Suppressor macrophage treated with lipopolysaccharide for 1 hour (primary cell): ENCODE results near the gene RBSN.

Experiments
- DNase-seq, 3 donors: peaks; one replicate each; pipeline ENCODE4 v3.0.0-alpha.2; 2020 to 2022

Gene RBSN

DNA sequence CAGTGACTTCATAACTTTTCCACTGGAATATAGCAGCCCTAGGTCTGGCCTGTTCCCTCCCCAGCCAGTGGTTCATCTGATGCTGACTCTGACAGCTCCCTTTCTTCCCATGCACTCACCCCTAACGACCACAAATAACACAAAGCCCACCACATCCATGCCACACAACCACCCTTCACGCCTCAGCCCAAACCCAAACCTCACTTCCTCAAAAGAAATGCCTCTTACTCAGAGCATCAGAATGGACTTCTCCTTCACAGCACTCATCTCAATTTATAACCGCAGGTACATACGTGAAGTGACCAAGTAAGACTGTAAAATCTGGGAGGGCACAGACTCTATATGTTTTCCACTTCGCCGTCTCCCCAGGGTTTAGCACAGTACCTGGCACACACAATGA lies 1.1 kb downstream of the RBSN start:
- peak; percentile 63 to 67 (median 66) for DNase-seq

DNA sequence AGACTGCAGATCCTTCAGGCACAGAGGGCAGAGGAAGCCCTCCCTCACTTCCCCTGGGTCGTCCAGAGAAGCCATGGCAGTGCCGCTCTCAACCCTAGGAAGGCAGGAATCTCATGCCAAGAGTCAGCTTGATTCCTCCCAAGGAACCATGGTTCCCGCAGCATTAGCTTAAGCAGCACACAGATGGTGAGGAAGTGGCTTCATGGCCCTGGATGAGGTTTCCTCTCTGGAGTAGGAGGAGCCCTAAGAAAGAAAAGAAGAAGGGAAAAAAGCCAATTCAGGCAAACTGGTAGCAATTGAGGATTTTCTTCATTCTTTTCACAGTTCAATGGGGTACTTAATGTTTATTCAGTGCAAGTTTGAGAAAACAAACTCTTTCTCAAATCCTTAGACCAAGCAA lies 2.9 kb downstream of the RBSN start:
- DNase-seq, result peak; percentile 49 to 56 (median 51)

DNA sequence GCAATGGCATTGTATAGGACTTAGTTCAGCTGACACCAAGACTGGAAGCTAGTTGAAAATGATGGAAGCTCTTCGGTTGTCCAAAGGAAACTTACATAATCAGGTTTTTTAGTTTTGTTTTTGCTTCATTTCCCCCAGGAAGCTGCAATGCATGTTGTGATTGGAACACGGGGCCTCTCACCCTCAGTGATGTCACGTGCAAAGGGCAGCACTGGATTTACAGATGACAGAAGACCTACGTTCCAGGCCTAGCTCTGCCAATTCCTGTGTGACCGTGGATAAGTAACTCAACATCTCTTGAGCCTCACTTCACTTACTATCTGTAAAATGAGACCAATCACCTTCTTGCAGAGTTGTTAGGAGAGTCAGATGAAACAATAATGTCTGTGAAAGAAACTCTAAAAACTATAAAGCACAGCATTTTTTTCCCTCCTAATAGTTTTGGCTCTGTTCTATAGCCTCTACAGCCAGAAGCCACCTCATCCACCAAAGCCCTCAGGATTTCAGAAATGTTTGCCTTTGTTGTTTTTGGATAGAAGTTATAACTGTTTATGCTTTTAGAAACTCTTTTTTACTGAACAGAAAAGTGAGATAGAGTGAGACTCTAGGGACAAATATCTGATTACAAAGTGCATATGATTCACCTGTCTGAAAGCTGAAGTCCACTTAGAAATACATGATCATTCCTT lies 4.6 kb downstream of the RBSN start:
- no peak for DNase-seq

GRCh38 chr3:15092686-15093085 lies 6.3 kb downstream of the RBSN start:
- no peak for DNase-seq

GRCh38 chr3:15091575-15091974 lies 7.4 kb downstream of the RBSN start:
- no peak for DNase-seq

- DNase-seq, result no peak
These were observed 9.7 kb downstream of the RBSN start for GRCh38 chr3:15089201-15089600.

- DNase-seq, result no peak
These were observed 12.2 kb downstream of the RBSN start for GRCh38 chr3:15086699-15087098.

GRCh38 chr3:15086263-15086662 lies 12.7 kb downstream of the RBSN start:
- no peak for DNase-seq

- peak; percentile 65 to 72 (median 69) for DNase-seq
These were observed 15.7 kb downstream of the RBSN start for GRCh38 chr3:15083252-15083651.

GRCh38 chr3:15081960-15082664 lies 16.8 kb downstream of the RBSN start:
- DNase-seq, result peak; percentile 88 to 92 (median 90)

DNA sequence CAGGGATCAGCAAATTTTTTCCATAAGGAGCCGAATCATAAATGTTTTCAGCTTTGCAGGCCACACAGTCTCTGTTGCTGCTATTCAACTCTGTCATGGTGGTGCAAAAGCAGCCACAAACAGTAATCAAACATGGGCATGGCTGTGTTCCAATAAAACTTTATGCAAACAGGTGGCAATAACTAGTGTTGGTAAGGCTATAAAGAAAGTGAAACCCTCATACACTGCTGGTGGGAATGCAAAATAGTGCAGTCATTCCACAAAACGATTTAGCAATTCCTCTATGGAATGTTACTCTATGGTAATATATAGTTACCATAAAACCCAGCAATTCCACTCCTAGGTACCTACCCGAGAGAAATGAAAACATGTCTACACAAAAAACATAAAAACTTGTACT lies 19.9 kb downstream of the RBSN start:
- DNase-seq, result no peak

DNA sequence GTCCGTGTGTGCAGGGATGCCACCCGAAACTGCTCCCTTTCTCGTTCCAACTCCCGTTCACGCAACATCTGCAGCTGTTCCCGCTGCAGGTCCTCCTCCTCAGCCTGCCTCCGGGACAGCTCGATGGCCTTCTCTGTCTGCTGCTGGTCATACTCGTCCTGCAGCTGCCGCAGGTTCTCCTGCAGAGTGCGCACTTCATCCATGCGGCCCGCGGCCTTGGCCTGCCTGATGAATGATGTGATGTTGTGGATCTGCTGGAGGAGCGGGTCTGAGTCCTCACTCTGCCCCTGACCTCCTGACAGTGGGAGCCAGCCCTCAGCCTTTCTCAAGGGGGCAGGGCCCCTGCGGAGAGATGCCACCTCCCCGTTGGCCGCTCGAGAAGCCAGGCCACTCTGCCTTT lies 24.4 kb downstream of the RBSN start:
- DNase-seq, result no peak

DNA sequence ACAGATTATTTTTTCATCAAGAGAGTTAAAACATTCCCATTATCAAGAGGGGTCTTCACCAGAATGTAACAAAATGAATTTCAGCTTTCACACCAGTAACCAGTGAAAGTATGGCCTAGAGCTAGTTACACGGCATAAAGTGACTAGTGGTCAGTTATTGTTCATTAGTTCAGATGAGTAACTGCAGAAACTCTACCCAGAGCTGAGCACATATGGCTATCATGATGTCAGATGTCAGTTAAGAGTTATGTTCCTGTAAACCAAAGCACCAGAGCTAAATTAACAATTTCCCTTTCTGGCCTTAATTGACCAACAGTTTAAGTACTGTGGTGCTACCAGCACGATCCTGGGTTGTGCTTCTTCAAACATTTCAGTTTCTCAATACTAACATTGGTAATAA lies 27.2 kb downstream of the RBSN start:
- no peak for DNase-seq

DNA sequence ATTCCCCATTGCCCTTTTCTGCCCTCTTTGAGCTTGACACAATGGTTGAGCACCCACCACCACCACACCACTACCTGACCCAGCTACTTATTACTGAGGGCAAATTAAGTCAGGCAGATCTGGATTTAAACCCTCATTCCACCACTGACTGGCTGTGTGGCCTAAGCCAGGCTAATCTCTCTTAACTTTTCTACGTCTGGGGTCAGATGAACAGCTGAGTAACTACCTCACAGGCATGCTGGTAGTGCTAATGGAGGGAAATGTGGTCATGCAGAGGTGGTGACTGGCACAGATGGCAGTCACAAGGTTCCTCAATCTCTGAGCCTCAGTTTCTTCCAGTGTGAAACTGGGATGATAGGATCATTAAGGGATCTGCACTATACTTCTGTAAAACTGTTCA lies 29.5 kb downstream of the RBSN start:
- no peak for DNase-seq

GRCh38 chr3:15066467-15066866 lies 32.5 kb downstream of the RBSN start:
- no peak for DNase-seq

DNA sequence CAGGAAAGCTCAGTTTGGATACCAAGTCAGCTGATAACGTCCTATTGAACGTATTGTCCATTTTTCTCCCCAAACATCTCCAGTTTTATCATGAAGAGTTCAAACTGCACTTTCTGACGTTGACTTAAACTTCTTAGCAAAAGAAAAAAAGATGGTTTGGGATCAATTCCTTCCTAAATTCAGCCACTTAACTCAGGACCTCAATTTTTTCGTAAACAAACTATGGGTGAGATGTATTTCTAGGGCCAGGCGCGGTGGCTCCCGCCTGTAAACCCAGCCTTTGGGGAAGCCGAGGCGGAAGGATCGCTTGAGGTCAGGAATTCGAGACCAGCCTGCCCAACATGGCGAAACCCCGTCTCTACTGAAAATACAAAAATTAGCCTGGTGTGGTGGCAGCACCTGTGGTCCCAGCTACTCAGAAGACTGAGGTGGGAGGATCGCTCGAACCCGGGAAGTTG lies 33.4 kb downstream of the RBSN start:
- no peak for DNase-seq

GRCh38 chr3:15064835-15065549 lies 34.0 kb downstream of the RBSN start, which contains the start of gene MRPS25:
MRPS25 (minus strand) TSS chr3:15065315; CDS start chr3:15065194, 121 bp downstream.
- peak; percentile 93 to 97 (median 96) for DNase-seq

DNA sequence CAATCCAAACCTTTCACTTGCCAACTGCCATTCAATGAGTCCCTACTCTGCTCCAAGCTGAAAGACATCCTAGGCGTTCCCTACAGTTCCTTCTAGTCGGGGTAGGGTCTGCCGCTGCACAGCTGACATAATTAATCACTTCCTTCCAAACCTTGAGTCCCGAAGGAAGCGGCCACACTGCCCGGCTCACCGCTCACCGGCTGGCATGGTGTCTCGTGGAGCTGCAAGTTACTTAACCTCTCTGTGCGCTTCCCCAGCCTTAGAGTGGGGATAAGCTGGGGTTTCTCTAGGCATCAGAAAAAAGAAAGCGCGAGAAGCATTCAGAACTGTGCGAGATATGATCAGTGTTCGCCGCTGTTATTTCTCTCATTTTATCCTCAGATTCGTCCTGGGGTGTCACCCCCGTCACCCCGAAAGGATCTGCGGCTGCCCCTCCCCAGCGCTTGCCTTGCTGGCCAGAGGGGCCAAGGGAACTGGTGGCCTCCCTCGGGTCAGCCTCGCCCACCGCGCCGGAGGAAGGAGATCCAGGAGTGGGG lies 34.6 kb downstream of the RBSN start:
- DNase-seq, result peak; percentile 43 to 59 (median 55)

DNA sequence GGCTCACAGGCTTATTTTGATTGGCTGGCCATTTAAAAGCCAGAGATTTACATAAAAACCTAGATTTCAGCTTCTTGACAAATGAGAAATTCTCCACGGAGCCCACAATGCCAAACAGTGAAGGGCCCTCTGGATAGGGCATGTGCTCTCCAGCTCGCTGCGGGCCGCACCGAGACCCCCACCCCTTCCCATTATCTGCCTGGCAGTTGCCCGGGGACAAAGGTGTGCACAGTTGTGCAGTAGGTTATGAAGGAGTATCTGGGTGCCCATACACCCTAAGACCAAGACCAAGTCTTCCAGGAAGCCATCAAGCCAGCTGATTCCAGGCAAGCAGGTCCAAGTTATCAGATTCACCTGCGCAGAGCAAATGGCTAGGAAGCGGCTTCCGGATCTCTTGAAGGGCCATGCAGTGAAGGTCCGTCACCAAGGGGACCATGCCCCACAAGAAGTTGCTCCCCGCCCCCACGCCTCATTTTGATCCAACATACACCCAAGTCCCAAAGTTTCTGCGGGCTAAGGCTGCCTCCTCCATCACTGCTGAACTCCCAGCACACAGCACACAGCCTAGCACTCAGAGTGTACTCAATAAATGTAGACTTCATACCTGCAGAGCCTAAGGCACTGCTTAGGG lies 35.2 kb downstream of the RBSN start:
- DNase-seq, result no peak

GRCh38 chr3:15063238-15063637 lies 35.7 kb downstream of the RBSN start:
- DNase-seq, result no peak

DNA sequence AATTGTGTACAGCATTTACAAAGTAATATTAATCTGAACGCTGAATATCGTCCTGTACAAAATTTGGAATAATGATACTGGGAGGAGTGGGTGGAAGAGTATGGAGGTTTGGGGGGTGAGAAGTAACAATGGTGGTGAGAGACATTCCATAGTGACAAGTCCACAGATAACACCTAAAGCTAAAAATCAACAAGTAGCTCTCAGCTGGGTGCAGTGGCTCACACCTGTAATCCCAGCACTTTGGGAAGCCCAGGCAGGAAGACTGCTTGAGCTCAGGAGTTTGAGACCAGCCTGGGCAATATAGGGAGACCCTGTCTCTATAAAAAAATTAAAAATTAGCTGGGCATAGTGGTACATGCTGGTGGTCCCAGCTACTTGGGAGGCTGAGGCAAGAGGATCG lies 38.9 kb downstream of the RBSN start:
- no peak for DNase-seq

- no peak for DNase-seq
These were observed 42.1 kb downstream of the RBSN start for GRCh38 chr3:15056676-15057404.
